ENCODE measurements around the gene FXYD3. TPM values are rescaled to one million over a fixed set of nuclear protein-coding genes. Genes with fewer than 3 reads are reported as not detected.

The FXYD3 gene
- polyA plus RNA-seq, 1 of the 3 experiments (the other 2 are of a cell fraction) = not detected

DNA sequence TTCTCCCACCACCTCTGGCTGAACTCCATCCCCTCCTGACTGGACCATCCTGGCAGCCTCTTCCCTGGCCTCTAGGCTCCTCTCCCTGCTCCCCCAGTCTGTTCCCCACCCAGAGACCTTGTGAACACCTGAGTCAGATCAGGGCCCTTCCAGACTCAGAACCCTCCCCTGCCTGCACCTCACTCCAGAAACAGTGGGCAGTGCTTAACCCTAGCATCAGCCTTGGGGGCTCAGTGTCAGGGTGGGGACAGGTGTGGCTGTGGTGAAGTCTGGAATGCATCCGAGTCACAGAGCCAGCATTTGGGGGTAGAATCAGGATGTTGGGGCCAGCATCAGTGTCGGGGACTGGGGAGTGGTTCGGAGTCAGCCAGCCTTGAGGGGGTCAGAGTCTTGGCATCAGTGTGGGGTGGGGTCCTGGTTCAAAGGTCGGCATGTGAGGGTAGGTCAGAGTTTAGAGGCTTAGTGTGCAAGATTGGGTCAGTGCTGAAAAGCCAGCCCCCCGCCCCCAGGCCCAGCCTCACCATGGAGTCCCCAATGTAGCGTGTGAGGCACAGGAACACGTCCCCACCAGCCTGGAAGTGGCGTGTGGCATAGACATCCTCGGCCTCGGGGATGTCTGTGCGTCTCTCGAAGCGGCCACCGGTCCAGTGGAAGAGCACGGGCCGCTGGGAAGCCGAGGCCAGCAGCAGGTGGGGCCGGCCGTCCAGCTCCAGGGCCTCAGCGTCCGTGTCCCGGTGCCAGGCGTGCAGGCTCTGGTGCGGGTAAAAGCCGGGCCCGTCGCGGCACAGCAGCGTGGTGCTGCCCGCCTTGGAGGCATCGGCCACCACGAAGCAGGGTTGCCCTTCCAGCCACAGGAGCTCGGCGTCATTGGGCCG is 10.4 kb downstream of the FXYD3 start:
- no peaks in the 10 kb centered on the region for H3K9me3 ChIP-seq
- no peaks in the 10 kb centered on the region for H3K79me2 ChIP-seq (ENCODE audit: insufficient read depth)
- H3K4me1 ChIP-seq (ENCODE audit: control insufficient read depth in 1 of 2, insufficient read depth in 2 of 2, low read depth in 1 of 2, low read length in 1 of 2) = peaks cover 0 to 8% of the 10 kb centered on the region in 2 experiments; a peak in 1 of 4 replicates
- no peak overlapping the region for H3K4me2 ChIP-seq
- no peak for TF ChIP-seq FOXJ3 (CRISPR knock-in tag; IDR thresholded peaks at IDR 0.05)
- no peak for TF ChIP-seq GATA2 (CRISPR knock-in tag; IDR thresholded peaks at IDR 0.05)
- no peak for TF ChIP-seq NRF1 (IDR thresholded peaks at IDR 0.05; ENCODE audit: low read depth, low read length)
- TF ChIP-seq, protein P1, sequence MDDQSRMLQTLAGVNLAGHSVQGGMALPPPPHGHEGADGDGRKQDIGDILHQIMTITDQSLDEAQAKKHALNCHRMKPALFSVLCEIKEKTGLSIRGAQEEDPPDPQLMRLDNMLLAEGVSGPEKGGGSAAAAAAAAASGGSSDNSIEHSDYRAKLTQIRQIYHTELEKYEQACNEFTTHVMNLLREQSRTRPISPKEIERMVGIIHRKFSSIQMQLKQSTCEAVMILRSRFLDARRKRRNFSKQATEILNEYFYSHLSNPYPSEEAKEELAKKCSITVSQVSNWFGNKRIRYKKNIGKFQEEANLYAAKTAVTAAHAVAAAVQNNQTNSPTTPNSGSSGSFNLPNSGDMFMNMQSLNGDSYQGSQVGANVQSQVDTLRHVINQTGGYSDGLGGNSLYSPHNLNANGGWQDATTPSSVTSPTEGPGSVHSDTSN (IDR thresholded peaks at IDR 0.05) = no peak
- no peak for TF ChIP-seq TEAD4 (IDR thresholded peaks at IDR 0.05; ENCODE audit: borderline replicate concordance, insufficient read depth)
- no peak for TF ChIP-seq RFX5 (IDR thresholded peaks at IDR 0.05; ENCODE audit: low read length)
- no peak for TF ChIP-seq GABPA (IDR thresholded peaks at IDR 0.05; ENCODE audit: low read depth)
- TF ChIP-seq ELF1 (IDR thresholded peaks at IDR 0.05) = no peak
- no peak for TF ChIP-seq YY1 (IDR thresholded peaks at IDR 0.05; ENCODE audit: low read depth)
- no peak for TF ChIP-seq MEF2A (IDR thresholded peaks at IDR 0.05; ENCODE audit: borderline replicate concordance, low read depth)
- no peak for TF ChIP-seq SIN3A (IDR thresholded peaks at IDR 0.05; ENCODE audit: borderline replicate concordance, low read depth, low read length)
- TF ChIP-seq MAX (IDR thresholded peaks at IDR 0.05; ENCODE audit: low read depth) = no peak
- no peak for TF ChIP-seq TAF1 (IDR thresholded peaks at IDR 0.05; ENCODE audit: borderline replicate concordance, low read depth, low read length)
- no peak for TF ChIP-seq JUND (IDR thresholded peaks at IDR 0.05)
- TF ChIP-seq CHD2 (IDR thresholded peaks at IDR 0.05; ENCODE audit: low read length, partially characterized antibody) = no peak
- TF ChIP-seq, protein P2, sequence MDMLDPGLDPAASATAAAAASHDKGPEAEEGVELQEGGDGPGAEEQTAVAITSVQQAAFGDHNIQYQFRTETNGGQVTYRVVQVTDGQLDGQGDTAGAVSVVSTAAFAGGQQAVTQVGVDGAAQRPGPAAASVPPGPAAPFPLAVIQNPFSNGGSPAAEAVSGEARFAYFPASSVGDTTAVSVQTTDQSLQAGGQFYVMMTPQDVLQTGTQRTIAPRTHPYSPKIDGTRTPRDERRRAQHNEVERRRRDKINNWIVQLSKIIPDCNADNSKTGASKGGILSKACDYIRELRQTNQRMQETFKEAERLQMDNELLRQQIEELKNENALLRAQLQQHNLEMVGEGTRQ (IDR thresholded peaks at IDR 0.05; ENCODE audit: borderline replicate concordance, low read depth, low read length) = no peak
- no peak overlapping the region for H2AFZ ChIP-seq (ENCODE audit: low read depth)
- H3K9ac ChIP-seq = no peak overlapping the region
- H3K27ac ChIP-seq (ENCODE audit: low read depth in 2 of 2, low read length in 1 of 2) = no peak overlapping the region
- ChIA-PET CTCF (interaction anchor here (1.2 to 7.5 kb wide), 6 partner anchors 10 to 59 kb away, joined by 3 to 60 read pairs (median 20); partner anchors contain the start of genes FXYD1, FXYD3, FXYD7 and LGI4), POLR2A (no interaction called here)
- 90% methylated on average over 19 of the region's 35 CpGs for WGBS (ENCODE audit: low lambda C conversion rate)
- H3K27me3 ChIP-seq (ENCODE audit: insufficient read depth) = no peaks in the 10 kb centered on the region; the same call in 1 of the 2 replicates
- H3K36me3 ChIP-seq (replicated peaks in 1 of 2; ENCODE audit: control insufficient read depth in 1 of 2, insufficient read depth in 2 of 2, low read length in 1 of 2) = no peaks in the 10 kb centered on the region
- H3K9me2 ChIP-seq = no peaks in the 10 kb centered on the region
- no peak for DNase-seq
- H3K4me3 ChIP-seq (ENCODE audit: low read depth in 2 of 2, low read length in 1 of 2) = no peak overlapping the region
- no peaks in the 10 kb centered on the region for H3F3A ChIP-seq (replicated peaks; ENCODE audit: insufficient read depth)
- no peaks in the 10 kb centered on the region for H4K20me1 ChIP-seq (ENCODE audit: insufficient read depth)

All from SK-N-SH (cell line).